ENCODE measurements around the gene CDCA7L. TPM values are rescaled to one million over a fixed set of nuclear protein-coding genes. Genes with fewer than 3 reads are reported as not detected.

The CDCA7L gene
- total and polyA plus RNA-seq, 2 of the 13 experiments (the other 11 are each of a cell fraction or from before 2014, with no cell fraction given) = 2.7 to 4.2 TPM

DNA sequence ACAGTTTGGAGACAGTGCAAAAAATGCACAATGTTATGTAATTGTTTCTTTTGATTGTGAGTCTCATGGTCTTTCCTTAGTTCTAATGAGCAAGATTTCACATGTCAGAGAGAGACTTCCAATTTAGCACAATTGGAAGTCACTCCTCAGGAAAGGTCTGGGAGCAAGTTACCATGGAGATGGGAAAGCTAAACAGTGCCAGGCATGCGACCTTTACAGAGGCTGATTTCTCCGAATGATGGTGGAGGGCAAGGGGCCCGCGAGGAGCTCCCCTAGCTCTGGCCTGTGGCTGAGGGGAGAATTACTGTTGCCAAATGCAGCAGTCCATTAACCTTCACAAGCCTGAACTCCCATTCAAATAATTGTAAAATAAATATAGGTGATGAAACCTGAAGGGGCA lies 59.3 kb downstream of the CDCA7L start (continued):
- TF ChIP-seq, protein P1, sequence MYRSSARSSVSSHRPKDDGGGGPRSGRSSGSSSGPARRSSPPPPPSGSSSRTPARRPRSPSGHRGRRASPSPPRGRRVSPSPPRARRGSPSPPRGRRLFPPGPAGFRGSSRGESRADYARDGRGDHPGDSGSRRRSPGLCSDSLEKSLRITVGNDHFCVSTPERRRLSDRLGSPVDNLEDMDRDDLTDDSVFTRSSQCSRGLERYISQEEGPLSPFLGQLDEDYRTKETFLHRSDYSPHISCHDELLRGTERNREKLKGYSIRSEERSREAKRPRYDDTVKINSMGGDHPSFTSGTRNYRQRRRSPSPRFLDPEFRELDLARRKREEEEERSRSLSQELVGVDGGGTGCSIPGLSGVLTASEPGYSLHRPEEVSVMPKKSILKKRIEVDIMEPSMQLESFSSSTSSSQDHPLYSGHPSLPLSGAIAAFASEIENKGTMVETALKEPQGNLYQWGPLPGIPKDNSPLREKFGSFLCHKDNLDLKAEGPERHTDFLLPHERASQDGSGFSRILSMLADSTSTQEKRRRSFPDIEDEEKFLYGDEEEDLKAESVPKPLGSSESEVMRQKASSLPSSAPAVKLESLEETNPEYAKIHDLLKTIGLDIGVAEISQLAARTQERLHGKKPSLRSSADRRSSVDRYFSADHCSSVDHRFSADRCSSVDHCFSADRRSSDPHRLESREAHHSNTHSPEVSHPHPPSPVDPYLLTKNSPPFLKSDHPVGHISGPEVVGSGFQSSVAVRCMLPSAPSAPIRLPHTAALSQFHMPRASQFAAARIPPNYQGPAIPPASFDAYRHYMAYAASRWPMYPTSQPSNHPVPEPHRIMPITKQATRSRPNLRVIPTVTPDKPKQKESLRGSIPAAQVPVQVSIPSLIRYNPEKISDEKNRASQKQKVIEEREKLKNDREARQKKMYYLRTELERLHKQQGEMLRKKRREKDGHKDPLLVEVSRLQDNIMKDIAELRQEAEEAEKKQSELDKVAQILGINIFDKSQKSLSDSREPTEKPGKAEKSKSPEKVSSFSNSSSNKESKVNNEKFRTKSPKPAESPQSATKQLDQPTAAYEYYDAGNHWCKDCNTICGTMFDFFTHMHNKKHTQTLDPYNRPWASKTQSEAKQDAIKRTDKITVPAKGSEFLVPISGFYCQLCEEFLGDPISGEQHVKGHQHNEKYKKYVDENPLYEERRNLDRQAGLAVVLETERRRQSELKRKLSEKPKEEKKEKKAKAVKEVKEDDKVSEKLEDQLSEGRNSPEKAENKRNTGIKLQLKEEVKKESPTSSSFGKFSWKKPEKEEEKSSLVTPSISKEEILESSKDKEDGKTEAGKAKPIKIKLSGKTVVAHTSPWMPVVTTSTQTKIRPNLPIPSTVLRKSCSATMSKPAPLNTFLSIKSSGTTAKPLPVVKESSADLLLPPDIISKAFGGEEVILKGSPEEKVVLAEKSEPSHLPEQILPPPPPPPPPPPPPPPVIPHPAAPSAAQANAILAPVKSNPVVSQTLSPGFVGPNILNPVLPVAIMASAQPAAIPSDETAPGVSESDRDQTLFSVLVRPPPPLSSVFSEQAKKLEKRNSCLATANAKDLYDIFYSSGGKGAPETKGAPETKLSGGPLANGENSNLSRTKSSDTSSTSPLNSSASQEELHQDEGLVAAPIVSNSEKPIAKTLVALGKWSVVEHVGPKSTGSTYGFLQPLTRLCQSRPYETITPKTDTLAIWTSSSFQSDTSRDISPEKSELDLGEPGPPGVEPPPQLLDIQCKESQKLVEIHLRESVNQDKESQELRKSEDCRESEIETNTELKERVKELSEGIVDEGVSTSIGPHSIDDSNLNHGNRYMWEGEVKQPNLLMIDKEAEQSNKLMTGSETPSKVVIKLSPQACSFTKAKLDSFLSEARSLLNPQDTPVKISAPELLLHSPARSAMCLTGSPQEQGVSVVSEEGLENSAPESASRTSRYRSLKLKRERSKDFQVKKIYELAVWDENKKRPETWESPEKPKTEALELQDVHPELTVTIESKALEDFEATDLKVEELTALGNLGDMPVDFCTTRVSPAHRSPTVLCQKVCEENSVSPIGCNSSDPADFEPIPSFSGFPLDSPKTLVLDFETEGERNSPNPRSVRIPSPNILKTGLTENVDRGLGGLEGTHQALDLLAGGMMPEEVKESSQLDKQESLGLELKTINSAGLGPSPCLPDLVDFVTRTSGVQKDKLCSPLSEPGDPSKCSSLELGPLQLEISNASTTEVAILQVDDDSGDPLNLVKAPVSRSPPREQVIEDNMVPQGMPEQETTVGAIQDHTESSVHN (CRISPR knock-in tag; IDR thresholded peaks at IDR 0.05) = no peak
- TF ChIP-seq, protein P2, sequence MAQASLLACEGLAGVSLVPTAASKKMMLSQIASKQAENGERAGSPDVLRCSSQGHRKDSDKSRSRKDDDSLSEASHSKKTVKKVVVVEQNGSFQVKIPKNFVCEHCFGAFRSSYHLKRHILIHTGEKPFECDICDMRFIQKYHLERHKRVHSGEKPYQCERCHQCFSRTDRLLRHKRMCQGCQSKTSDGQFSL (CRISPR knock-in tag; IDR thresholded peaks at IDR 0.05) = no peak
- TF ChIP-seq NR2F1 (CRISPR knock-in tag; IDR thresholded peaks at IDR 0.05) (no peak), ZNF672 (CRISPR knock-in tag; IDR thresholded peaks at IDR 0.05) (no peak)
- TF ChIP-seq, protein P3, sequence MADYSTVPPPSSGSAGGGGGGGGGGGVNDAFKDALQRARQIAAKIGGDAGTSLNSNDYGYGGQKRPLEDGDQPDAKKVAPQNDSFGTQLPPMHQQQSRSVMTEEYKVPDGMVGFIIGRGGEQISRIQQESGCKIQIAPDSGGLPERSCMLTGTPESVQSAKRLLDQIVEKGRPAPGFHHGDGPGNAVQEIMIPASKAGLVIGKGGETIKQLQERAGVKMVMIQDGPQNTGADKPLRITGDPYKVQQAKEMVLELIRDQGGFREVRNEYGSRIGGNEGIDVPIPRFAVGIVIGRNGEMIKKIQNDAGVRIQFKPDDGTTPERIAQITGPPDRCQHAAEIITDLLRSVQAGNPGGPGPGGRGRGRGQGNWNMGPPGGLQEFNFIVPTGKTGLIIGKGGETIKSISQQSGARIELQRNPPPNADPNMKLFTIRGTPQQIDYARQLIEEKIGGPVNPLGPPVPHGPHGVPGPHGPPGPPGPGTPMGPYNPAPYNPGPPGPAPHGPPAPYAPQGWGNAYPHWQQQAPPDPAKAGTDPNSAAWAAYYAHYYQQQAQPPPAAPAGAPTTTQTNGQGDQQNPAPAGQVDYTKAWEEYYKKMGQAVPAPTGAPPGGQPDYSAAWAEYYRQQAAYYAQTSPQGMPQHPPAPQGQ (CRISPR knock-in tag; IDR thresholded peaks at IDR 0.05; ENCODE audit: borderline replicate concordance) = no peak
- TF ChIP-seq, protein P4, sequence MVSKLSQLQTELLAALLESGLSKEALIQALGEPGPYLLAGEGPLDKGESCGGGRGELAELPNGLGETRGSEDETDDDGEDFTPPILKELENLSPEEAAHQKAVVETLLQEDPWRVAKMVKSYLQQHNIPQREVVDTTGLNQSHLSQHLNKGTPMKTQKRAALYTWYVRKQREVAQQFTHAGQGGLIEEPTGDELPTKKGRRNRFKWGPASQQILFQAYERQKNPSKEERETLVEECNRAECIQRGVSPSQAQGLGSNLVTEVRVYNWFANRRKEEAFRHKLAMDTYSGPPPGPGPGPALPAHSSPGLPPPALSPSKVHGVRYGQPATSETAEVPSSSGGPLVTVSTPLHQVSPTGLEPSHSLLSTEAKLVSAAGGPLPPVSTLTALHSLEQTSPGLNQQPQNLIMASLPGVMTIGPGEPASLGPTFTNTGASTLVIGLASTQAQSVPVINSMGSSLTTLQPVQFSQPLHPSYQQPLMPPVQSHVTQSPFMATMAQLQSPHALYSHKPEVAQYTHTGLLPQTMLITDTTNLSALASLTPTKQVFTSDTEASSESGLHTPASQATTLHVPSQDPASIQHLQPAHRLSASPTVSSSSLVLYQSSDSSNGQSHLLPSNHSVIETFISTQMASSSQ (IDR thresholded peaks at IDR 0.05; ENCODE audit: low read depth) = no peak
- TF ChIP-seq, protein P4 (CRISPR knock-in tag; IDR thresholded peaks at IDR 0.05; ENCODE audit: borderline replicate concordance) = no peak
- TF ChIP-seq, protein P5, sequence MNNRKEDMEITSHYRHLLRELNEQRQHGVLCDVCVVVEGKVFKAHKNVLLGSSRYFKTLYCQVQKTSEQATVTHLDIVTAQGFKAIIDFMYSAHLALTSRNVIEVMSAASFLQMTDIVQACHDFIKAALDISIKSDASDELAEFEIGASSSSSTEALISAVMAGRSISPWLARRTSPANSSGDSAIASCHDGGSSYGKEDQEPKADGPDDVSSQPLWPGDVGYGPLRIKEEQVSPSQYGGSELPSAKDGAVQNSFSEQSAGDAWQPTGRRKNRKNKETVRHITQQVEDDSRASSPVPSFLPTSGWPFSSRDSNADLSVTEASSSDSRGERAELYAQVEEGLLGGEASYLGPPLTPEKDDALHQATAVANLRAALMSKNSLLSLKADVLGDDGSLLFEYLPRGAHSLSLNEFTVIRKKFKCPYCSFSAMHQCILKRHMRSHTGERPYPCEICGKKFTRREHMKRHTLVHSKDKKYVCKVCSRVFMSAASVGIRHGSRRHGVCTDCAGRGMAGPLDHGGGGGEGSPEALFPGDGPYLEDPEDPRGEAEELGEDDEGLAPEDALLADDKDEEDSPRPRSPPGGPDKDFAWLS (CRISPR knock-in tag; IDR thresholded peaks at IDR 0.05; ENCODE audit: borderline replicate concordance) = no peak
- TF ChIP-seq, protein P6, sequence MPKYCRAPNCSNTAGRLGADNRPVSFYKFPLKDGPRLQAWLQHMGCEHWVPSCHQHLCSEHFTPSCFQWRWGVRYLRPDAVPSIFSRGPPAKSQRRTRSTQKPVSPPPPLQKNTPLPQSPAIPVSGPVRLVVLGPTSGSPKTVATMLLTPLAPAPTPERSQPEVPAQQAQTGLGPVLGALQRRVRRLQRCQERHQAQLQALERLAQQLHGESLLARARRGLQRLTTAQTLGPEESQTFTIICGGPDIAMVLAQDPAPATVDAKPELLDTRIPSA (CRISPR knock-in tag; IDR thresholded peaks at IDR 0.05; ENCODE audit: borderline replicate concordance) = no peak
